Mucosa of stomach (tissue), 1 donor: Measurements from ENCODE around the gene RAB14.

Experiments
- H3K27me3 ChIP-seq: one replicate; pipeline ENCODE4 v1.7.0; 2013; ENCODE audit warnings: mild to moderate bottlenecking, low read length; ENCODE audit not compliant: control insufficient read depth, insufficient read depth
- H3K36me3 ChIP-seq: one replicate; pipeline ENCODE4 v1.7.0; 2013; ENCODE audit warnings: low read length; ENCODE audit not compliant: control insufficient read depth, insufficient read depth
- H3K4me1 ChIP-seq: one replicate; pipeline ENCODE4 v1.7.0; 2013; ENCODE audit warnings: mild to moderate bottlenecking, low read length; ENCODE audit not compliant: control insufficient read depth, insufficient read depth
- H3K4me3 ChIP-seq: one replicate; pipeline ENCODE4 v1.7.0; 2013; ENCODE audit warnings: low read length
- H3K9ac ChIP-seq: one replicate; pipeline ENCODE4 v1.7.0; 2013; ENCODE audit warnings: mild to moderate bottlenecking, low read length, moderate library complexity
- H3K9me3 ChIP-seq: one replicate; pipeline ENCODE4 v1.7.0; 2013; ENCODE audit warnings: mild to moderate bottlenecking, low read length, moderate library complexity; ENCODE audit not compliant: control insufficient read depth
- donor health status: Pancreatic carcinoma.

The RAB14 gene

DNA sequence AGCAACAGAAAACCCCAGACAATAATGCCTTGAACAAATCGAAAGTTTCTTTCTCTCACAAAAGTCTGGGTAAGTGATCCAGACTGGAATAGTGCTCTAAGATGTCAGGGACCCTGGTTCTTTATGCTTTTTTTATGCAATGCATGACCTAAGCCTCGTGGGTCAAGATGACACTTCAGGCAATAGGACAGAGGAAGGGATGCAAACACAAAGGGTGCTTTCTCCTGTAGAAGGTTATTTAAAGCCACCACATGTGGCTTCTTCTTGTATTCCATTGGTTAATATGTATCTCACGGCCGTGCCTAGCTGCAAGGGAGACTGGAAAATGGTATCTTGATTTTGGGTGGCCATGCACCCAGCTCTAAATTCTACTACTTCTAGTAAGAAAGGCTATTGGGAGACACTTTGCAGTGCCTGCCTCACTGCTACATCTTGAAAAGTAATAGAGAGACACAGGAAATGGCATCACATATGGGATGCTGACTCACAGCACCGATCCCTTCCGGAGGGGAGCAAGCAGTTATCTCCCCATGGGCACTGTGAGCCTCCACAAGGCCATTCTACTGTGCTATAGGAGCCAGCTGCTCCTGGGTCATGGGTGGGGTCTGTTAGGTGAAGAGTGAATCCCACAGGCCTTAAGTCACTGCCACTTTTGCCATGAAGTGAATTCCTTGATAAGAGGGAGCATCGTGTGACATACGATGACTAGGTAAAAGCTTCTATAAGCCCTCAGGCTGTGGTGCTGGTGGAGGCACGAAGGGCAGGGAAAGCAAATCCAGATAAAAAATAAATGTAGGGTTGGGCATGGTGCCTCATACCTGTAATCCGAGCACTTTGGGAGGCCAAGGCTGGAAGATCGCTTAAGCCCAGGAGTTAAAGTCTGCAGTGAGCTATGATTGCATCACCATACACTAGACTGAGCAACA lies 32.5 kb upstream of the RAB14 start:
- no peaks in the 10 kb centered on the region for H3K36me3 ChIP-seq
- no peaks in the 10 kb centered on the region for H3K27me3 ChIP-seq
- H3K9me3 ChIP-seq, result no peaks in the 10 kb centered on the region
- H3K4me3 ChIP-seq, result no peak overlapping the region
- no peaks in the 10 kb centered on the region for H3K4me1 ChIP-seq
- no peak overlapping the region for H3K9ac ChIP-seq

- Histone ChIP-seq H3K9me3 (no peaks in the 10 kb centered on the region), H3K9ac (no peak overlapping the region), H3K36me3 (no peaks in the 10 kb centered on the region), H3K27me3 (no peaks in the 10 kb centered on the region), H3K4me3 (no peak overlapping the region), H3K4me1 (peaks cover 6% of the 10 kb centered on the region)
These were observed 30.6 kb upstream of the RAB14 start for GRCh38 chr9:121232251-121232650.

DNA sequence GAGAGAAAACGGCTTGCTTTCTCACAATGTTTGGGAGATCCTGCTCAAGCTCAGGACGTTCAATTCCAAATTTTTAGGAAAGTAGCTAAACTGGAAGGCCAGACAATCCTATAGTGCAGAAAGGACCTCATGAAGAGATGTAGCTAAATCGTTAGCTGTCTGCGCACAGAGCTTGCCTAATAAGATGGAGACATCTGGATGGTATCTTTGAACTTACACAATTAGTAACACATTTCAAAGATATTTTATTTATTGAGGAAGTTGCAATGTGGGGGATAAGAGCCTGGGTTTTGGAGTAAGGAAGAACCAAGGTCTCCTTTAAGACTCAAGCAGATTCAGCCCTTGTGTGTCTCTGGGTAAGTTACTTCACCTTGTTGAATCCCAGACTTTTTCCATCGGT lies 28.6 kb upstream of the RAB14 start:
- H3K27me3 ChIP-seq, result no peaks in the 10 kb centered on the region

DNA sequence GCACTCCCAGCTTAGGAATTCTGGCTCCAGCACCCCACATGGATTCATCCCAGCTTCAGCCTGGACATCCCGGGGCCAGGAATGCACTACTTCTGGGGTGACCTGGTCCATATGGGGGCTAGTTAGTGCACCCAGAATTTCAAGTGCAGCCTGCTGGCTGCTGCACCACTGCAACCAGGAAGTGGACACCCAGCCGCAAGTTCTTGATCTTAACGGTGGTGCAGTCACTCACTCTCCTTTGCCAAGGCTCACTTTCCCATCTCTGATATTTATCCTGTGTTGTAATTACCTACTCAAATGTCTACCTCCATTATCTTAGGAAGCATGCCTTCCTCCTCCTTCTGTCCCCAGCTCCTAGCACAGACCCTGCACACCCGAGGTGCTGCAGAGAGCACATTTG lies 26.2 kb upstream of the RAB14 start:
- H3K4me3 ChIP-seq, result no peak overlapping the region
- no peaks in the 10 kb centered on the region for H3K36me3 ChIP-seq

More for the DNA sequence above, 28.6 kb upstream of the RAB14 start:
- H3K4me1 ChIP-seq, result peaks cover 6% of the 10 kb centered on the region
- no peak overlapping the region for H3K4me3 ChIP-seq
- H3K9me3 ChIP-seq, result no peaks in the 10 kb centered on the region
- no peaks in the 10 kb centered on the region for H3K36me3 ChIP-seq
- H3K9ac ChIP-seq, result no peak overlapping the region

DNA sequence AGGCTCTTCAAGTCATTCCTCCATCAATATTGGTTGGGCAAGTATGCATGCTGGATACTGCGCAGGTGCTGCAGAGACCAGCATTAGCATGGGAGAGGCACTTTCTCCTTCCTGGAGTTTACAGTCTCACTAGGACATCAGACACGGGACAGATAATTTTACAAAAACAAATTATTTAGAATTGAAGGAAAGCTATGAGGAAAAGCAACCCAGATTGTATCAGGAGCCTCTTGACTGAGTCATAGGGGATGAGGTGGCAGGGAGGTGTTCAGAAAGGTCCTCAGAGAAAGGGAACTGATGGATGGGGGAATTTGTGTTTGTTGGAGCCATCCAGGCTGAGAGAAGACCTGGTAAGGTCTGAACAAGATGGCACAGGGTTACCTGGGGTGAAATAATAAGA lies 24.5 kb upstream of the RAB14 start:
- H3K4me3 ChIP-seq, result no peak overlapping the region
- H3K9me3 ChIP-seq, result no peaks in the 10 kb centered on the region
- no peaks in the 10 kb centered on the region for H3K27me3 ChIP-seq
- no peaks in the 10 kb centered on the region for H3K36me3 ChIP-seq
- no peak overlapping the region for H3K9ac ChIP-seq
- peaks cover 6% of the 10 kb centered on the region for H3K4me1 ChIP-seq

More for the DNA sequence above, 26.2 kb upstream of the RAB14 start:
- Histone ChIP-seq H3K4me1 (peaks cover 6% of the 10 kb centered on the region), H3K9me3 (no peaks in the 10 kb centered on the region), H3K9ac (no peak overlapping the region), H3K27me3 (no peaks in the 10 kb centered on the region)

- H3K27me3 ChIP-seq, result no peaks in the 10 kb centered on the region
- H3K9me3 ChIP-seq, result no peaks in the 10 kb centered on the region
- no peak overlapping the region for H3K4me3 ChIP-seq
- H3K36me3 ChIP-seq, result no peaks in the 10 kb centered on the region
- no peak overlapping the region for H3K9ac ChIP-seq
- H3K4me1 ChIP-seq, result peaks cover 6% of the 10 kb centered on the region
These were observed 23.6 kb upstream of the RAB14 start for GRCh38 chr9:121225240-121225639.

DNA sequence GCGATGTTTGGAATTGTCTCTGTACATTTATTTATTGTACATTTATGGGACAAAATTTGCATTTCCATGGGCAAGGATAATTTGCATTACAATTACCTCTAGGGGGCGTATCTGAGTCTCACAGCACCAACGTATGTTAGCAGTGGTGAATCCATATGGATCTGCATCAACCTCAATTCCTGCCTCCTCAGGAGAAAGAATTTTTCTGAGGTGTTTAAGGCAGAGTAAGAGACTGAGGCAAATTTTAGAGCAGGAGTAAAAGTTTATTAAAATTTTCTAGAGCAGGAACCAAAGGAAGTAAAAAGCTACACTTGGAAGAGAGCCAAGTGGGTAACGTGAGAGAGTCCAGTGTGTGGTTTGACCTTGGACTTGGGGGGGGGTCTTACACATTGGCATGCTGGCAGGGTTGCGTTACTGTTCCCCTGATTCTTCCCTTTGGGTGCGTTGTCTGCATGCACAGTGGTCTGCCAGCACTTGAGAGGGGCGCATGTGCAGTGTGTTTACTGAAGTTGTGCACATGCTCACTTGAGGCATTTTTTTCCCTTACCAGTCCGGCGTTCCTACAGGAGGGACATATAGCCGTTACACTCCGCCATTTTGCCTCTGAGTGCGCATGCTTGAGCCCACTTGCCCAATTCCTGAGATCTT lies 21.0 kb upstream of the RAB14 start:
- Histone ChIP-seq H3K4me3 (no peak overlapping the region), H3K9me3 (no peaks in the 10 kb centered on the region), H3K36me3 (no peaks in the 10 kb centered on the region), H3K27me3 (no peaks in the 10 kb centered on the region), H3K9ac (no peak overlapping the region), H3K4me1 (peaks cover 2% of the 10 kb centered on the region)

DNA sequence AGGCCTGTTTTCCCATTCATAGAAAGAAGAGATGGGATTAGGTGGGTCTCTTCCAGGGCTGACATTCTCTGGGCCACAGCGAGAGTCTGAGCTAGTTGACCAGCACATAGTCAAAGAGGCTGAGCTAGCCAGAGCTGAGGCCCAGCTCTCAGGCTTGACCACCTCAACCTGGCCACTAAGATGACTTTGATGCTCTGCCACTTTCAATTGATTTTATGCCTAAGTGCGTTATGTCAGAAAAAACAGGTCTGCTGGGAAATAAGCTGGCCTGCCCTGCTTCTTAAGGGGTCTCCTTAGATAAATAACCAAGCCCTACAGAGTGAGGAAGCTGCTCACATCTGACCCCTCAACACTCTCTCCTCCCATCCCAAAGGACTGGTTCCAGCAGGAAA lies 20.0 kb upstream of the RAB14 start:
- no peak overlapping the region for H3K9ac ChIP-seq
- no peaks in the 10 kb centered on the region for H3K27me3 ChIP-seq
- H3K9me3 ChIP-seq, result no peaks in the 10 kb centered on the region
- H3K4me3 ChIP-seq, result no peak overlapping the region
- H3K36me3 ChIP-seq, result no peaks in the 10 kb centered on the region
- H3K4me1 ChIP-seq, result no peaks in the 10 kb centered on the region

- Histone ChIP-seq H3K4me1 (no peaks in the 10 kb centered on the region), H3K9me3 (no peaks in the 10 kb centered on the region), H3K36me3 (no peaks in the 10 kb centered on the region), H3K27me3 (no peaks in the 10 kb centered on the region), H3K4me3 (no peak overlapping the region), H3K9ac (no peak overlapping the region)
These were observed 19.5 kb upstream of the RAB14 start for GRCh38 chr9:121220996-121221663.

GRCh38 chr9:121219530-121219929 lies 17.9 kb upstream of the RAB14 start:
- Histone ChIP-seq H3K27me3 (no peaks in the 10 kb centered on the region), H3K4me1 (no peaks in the 10 kb centered on the region)

DNA sequence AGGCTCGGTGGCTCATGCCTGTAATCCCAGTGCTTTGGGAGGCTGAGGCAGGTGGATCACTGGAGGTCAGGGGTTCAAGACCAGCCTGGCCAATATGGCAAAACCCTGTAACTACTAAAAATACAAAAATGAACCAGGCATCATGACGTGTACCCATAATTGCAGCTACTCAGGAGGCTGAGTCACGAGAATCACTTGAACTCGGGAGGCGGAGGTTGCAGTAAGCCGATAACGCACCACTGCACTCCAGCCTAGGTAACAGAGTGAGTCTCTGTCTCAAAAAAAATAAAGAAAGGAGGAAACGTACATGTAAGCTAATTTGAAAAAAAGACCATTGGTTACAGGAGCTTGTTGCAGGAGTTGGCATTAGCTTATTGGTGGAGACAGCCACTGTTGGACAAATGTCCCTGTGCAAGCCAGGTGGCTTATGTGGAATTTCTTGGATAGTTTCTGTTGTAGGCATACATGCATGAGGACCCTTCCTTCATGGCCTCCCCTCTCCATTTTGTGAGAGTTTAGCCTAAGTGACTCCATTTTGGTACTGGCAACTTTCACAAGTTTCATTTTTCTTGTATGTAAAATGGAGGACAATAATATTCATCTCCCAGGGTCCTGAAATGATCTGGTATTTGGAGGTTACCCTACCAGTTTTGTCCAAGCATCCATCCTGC lies 16.8 kb upstream of the RAB14 start:
- peaks cover 3% of the 10 kb centered on the region for H3K4me1 ChIP-seq
- no peaks in the 10 kb centered on the region for H3K9me3 ChIP-seq
- H3K36me3 ChIP-seq, result no peaks in the 10 kb centered on the region
- H3K4me3 ChIP-seq, result no peak overlapping the region
- H3K9ac ChIP-seq, result no peak overlapping the region
- H3K27me3 ChIP-seq, result no peaks in the 10 kb centered on the region

More at GRCh38 chr9:121219530-121219929, 17.9 kb upstream of the RAB14 start:
- Histone ChIP-seq H3K9me3 (no peaks in the 10 kb centered on the region), H3K36me3 (no peaks in the 10 kb centered on the region), H3K4me3 (no peak overlapping the region), H3K9ac (no peak overlapping the region)
